Raji (cell line): ENCODE data around the gene COL27A1.

Experiments used
- POLR2A ChIP-seq: IDR thresholded peaks from 2 replicates; pipeline ENCODE4 v1.6.1; 2011; ENCODE audit warnings: low read depth, low read length, control low read depth; ENCODE audit not compliant: insufficient read depth

Gene COL27A1

DNA sequence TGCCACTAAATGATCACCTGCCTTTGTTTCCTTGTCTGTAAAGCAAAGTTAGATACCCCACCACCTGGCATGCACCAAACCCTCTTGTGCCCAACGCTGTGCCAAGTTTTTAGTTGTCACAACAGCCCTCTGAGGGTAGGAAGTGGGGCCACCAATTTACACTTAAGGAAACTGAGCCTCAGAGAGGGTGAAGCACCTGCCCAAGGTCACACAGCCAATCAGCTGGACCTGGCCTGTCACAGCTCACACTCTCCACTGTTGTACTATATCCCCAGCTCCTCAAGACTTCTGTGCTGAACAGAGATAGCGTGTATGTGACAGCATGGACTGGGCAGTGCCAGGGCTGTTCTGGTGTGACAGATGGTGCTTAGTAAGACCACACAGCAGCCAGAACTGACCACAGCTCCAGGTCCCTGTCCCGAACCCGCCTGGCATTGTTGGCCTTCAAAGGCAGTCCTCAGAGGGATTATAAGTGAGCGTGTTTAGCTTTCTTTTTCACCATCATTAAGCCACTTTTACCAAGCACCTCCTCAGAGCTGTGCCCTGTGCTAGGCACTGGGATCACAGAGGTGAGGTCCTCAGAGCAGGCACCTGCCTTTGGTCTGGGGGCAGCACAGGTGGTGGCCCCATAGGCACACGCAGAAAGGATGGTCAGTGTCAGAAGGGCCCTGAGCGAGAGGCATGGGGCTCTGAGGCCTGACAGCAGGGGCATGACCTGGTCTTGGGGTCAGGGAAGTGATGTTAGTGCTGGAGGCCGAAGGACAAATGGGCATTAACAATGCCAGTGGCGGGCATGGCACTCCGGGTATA lies 71.1 kb downstream of the COL27A1 start:
- no peak for TF ChIP-seq POLR2A

DNA sequence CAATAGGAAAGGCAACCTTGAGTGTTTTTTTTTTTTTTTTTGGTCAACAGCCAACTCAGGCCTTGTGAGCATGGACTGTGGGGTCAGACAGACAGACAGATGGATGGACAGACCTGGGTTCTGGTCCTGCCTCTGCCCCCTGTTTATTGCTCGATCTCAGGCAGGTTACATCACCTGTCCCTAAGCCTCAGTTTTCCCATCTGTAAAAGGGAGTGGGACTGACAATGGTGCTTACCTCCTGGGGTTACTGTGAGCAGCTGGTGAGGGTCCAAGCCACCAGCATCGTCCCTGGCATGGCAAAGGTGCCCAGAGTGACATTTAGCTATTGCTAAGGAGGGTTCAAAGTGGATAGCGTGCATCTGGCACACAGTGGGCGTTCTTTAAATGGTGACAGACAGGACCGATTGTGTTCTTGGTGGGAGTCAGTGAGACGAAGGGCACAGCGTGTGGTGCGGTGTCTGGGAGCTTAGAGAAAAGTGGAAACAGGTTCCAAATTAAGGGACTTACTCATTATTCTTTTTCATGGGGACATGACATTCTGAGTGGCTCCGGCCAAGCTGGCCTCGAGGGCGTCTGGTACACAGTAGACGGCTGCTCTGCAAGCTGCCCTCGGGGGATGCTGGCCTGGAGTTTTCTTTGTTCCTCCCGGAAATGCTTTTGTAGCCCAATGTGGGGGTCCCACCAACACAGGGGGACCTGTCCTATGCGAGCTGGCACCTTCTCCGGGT lies 72.1 kb downstream of the COL27A1 start:
- no peak for TF ChIP-seq POLR2A

DNA sequence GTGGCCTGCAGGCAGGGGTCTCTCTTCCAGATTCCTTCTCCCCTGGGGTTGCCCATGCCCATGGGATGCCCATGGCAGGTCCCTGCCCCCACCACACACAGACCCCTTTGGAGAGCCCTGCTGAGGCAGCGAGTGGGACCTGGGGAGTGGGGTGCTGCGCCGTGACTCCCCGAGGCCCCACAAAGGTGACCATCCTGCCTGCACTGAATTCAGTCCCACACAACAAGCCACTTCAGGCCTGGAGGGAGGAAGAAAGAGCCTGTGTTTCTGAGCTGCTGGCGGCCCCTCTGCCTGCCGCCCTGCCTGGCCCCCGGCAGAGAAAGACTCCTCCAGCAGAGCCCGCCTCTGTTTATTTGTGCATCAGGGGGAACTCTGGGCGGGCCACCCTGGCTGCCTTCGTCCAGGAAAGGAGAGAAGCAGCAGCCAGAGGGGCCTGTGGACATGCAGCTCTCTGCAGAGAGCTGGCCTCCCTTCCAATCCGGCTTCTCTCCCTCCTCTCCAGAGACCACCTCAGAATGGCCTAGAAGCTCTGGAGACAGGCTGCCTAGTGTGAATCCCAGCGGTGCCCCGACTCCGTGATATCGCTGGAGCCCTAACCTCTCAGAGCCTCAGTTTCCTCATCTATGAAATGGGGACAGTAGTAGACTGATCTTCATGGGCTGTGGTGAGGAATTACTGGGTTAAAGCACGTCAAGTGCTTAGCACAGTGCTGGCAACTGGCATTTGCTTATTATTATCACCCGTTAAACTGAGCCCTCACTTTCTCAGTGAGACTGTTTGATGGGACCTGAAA lies 72.9 kb downstream of the COL27A1 start:
- TF ChIP-seq POLR2A: no peak

DNA sequence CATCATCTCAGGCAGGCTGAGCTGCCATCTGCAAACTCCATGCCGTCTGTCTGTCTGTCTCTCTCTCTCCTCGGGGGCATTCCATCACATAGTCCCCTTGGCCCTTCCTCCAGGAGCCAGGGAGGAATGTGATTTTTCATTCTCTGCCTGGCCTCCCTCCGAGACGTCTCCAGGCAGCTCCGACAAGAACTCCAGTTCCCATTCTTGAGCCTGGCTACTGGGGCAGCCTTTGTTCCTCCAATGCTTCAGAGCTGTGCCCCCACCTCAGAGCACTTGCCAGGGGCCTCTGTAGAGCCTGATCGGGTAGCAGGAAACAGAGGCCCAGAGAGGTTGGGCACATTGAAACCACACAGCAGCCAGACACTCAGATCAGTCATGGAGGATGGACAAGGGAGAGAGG lies 74.0 kb downstream of the COL27A1 start:
- TF ChIP-seq POLR2A: no peak

DNA sequence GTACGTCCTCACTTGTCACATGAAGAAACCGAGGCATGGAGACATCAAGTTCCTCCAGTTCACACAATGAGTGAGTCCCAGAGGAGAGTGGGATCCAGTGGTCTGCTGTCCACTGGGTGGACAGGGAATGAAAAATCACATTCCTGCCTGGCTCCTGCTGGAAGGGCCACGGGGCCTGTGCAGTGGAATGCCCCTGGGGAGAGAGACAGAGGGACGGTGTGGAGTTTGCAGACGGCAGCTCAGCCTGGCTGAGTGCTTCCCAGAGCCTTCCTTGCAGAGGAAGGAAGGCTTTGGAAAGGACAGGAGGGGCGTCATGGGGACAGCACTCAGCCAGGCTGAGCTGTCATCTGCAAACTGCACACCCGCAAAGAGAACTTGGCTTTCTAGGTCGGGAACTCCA lies 74.7 kb downstream of the COL27A1 start:
- TF ChIP-seq POLR2A: no peak

DNA sequence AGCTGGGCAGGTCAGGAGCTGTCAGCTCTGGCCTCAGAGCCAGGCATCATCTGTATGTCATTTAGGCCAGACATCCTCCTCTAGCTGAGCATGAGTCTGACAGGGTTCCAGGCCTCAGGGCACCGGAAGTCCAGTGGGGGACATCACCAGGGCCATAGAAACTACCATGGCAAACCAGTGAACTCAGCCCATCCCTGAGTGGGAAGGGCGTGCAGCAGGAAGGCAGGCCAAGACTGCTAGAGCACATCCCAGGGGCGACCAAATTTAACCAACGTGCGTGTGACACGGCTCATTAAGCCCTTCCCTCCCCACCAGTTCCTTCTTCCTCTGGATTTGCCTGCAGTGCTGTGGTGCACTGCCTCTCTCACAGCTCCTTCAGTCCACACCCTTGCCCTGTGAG lies 75.9 kb downstream of the COL27A1 start:
- TF ChIP-seq POLR2A: no peak

DNA sequence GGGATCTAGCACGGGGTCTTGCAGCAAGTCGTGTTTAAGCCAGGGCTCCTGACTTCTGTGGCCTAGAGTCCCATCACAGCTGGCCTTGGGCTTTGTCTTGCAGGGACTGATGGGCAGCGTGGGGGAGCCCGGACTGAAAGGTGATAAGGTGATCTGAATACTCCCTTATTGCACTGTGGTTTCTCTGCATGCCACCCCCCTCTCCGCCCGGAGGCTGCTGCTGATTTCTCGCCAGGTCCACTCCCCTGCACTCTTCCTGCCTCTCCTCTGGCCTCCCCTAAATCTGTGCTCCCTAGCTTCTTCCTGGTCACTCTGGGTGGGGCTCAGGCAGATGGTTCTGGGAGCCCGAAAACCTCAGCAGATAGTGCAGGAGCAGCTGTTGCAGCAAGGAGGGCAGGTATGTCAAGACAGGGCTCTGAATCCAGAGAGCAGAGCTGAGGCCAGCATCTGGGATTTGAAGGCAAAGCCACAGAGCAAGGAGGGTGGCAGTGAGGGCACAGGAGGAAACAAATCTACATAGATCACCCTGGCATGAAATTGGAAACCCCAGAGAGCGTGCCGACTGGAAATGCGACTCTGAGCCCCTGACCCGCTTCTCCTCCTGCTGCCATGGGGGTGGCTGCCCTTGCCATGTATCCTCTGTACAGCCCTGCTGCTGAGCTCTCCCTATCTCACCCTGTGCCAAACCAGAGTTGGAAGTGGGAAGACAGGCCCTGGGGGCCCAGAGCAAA lies 76.5 kb downstream of the COL27A1 start:
- no peak for TF ChIP-seq POLR2A

DNA sequence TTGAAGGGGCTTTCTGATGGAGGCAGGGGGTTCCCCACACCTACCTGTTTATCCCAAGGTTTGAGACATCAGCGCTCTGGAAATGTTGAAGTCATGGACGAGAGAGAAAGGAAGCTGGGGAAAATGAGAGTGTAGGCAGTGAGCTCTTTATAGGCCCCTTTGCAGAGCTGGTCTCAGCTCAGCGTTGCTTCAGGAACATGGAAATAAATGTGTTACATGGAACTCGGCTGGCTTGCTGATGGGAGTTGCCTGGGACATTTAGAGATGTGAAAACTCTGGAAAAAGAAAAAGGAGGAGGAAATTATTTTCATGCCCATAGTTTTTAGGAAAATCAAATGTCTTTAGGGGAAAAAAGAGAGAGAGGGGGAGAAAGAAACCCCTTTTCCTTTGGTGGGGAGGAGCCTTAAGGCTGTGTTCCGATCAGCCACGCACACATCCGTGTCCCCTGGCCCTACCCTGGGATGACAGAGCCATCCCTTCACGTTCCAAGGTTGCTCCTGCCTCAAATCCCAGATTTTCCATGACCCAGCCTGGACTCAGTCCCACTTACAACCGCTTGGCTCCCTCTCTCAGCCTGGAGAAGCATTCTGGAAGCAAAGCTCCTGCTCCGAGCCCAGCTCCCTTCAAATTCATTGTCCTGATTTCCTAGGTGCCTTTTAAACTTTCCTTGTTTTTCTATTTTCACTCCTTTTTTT lies 78.3 kb downstream of the COL27A1 start:
- no peak for TF ChIP-seq POLR2A

DNA sequence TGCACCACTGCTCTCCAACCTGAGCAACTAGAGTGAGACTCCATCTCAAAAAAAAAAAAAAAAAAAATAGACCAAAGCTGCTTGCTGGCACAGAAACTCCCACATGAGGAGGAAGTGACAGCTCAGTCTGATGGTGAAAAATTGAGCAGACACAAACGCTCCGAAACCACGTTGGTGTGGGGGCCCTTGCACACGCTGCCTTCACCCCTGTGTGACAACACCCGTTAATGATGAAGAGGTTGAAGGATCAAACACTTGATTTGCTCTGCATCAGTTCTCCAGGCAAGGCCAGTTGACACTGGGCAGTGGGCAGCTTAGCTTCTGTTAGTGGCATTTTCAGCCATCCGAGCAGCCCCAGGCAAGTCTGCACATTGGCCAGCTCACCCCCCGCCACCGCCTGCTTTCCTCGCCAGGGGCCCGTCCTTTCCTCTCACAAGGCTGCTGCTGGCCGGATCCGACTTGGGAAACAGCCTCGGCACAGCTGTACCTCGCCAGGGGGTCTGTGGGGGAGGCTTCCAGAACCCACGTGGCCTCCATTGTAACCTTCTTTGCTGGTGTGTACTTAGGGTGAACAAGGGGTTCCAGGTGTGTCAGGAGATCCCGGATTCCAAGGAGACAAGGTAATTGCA lies 79.8 kb downstream of the COL27A1 start:
- TF ChIP-seq POLR2A: no peak

DNA sequence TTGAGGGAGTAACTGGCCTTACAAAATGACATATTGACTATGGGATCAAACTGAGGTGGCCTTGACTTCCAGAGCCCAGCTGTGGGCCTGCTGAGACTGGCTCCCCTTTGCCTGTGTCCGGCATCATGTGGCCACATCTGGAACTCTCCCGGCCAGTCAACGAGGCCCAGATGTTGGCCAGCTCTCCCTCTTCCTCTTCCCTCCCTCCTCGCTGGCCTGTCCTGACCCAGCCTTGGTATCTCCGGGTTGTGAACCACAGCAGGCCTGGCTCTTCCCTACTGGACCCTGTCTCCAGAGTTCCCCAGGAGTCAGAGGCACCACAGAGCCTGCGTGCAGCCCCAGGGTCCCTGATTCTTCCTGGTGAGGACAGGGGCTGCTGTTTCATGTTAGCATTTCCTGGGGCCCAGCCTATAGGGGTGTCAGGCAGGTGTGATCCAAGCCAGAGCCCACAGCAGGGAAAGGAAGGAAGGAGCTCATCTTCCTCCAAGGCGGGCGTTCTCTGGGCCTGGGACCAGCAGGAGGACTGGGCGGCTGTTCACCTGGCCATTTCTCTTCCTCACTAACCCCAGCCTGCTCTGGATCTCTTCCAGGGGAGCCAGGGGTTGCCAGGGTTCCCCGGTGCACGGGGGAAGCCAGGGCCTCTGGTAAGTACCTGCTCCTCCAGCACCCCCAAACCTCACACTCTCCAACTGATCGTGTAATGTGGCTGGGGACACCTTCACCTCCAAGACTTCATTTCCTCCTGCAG lies 81.2 kb downstream of the COL27A1 start:
- no peak for TF ChIP-seq POLR2A

DNA sequence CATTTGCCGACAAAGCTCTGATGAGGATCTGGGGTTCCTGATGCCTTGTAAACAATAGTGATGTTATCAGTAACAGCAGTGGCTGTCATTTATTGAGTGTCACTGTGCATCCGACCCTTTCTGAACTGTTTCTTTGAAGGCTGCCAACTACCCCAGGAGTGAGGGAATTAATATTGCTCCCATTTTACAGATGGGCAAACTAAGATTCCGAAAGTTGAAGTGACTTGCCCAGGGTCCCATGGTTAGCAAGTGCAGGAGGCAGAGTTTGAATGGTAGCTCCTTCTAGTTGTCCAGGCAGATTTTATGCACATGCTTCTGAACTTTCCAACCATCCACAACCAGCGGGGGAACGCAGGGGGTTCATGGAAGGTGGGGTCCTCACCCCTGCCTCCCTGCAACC lies 81.9 kb downstream of the COL27A1 start:
- no peak for TF ChIP-seq POLR2A

DNA sequence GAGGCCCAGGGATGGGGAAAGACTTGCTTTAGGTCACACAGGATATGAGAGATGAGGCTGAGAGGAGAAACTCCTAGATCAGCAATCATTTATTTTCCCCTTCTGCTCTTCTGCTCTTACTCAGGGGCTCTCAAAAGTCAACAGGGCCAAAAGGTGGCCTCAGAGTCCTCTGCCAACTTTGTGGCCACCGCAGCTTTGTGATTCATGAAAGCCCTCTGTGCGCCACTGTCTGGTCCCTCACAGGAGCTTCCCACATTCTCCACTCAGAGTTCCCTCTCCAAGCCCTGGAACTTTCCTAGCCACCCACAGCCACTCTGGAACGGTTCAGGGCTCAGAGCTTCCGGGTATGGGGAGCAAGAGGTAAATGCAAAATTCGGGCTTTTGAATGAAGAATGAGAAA lies 82.4 kb downstream of the COL27A1 start:
- TF ChIP-seq POLR2A: no peak

DNA sequence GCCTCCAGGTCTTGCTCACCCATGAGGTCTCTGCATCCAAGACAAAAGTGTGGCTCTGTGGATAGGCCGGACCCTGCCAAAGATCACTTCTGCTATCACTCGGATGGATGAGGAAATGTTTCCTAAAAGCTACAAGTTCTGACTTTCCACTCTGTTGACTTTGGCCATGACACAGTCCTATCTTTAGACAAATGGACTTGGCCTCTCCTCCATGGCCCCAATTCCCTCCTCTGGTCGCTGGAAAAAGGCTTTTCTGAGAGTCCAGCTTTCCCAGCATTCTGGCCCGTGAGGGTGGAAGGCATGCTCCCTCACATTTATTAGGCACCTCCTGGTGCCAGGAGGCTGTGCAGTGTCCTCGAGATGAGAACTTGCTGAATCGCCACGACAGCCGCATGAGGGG lies 83.1 kb downstream of the COL27A1 start:
- no peak for TF ChIP-seq POLR2A
